K562 (cell line): ENCODE measurements around the gene TJP2. TPM values are rescaled to one million over a fixed set of nuclear protein-coding genes. Genes with fewer than 3 reads are reported as not detected.

Experiments used
- CAMTA2 ChIP-seq: fragments of 250-450 bp; sonication (Bioruptor Pico); conservative IDR thresholded peaks from 2 replicates; pipeline ENCODE4 v1.5.1; 2022
- E2F3 ChIP-seq: fragments of 250-450 bp; sonication (Bioruptor Pico); IDR thresholded peaks from 2 replicates; pipeline ENCODE4 v1.4.0; 2020; ENCODE audit warnings: mild to moderate bottlenecking
- HEY1 ChIP-seq: fragments of 250-450 bp; sonication (Bioruptor Pico); IDR thresholded peaks from 2 replicates; pipeline ENCODE4 v1.5.0; 2020; ENCODE audit warnings: mild to moderate bottlenecking, moderate library complexity, borderline replicate concordance
- KAT7 ChIP-seq: sonication (generic); formaldehyde crosslinking; IDR thresholded peaks from 2 replicates; pipeline ENCODE4 v1.8.0; 2022; ENCODE audit warnings: missing genetic modification reagents, mild to moderate bottlenecking, borderline replicate concordance
- KDM1A ChIP-seq, 2 experiments: fragments of 450-650 bp; IDR thresholded peaks; 2 replicates each; pipeline ENCODE4 v1.6.1; 2016; ENCODE audit warnings: mild to moderate bottlenecking in 2 of 2
- NFATC3 ChIP-seq: fragments of 450-650 bp; IDR thresholded peaks from 2 replicates; pipeline ENCODE4 v1.6.1; 2017; ENCODE audit warnings: mild to moderate bottlenecking
- NONO ChIP-seq, 2 experiments: fragments of 200-400 bp in 1 of 2; fragments of 450-650 bp in 1 of 2; formaldehyde crosslinking in 1 of 2; IDR thresholded peaks; 2 replicates each; pipeline ENCODE4 v1.6.1; 2017; ENCODE audit warnings: low read depth in 2 of 2, mild to moderate bottlenecking in 2 of 2, moderate library complexity in 2 of 2, low read length in 1 of 2
- NR3C1 ChIP-seq: sonication (generic); formaldehyde crosslinking; IDR thresholded peaks from 2 replicates; pipeline ENCODE4 v1.8.1; 2022; ENCODE audit warnings: missing genetic modification reagents
- RAD51 ChIP-seq: fragments of 450-650 bp; IDR thresholded peaks from 2 replicates; pipeline ENCODE4 v1.7.1; 2016; ENCODE audit warnings: low read depth, mild to moderate bottlenecking, borderline replicate concordance
- RHOXF2B ChIP-seq: fragments of 250-450 bp; sonication (Bioruptor Pico); conservative IDR thresholded peaks from 2 replicates; pipeline ENCODE4 v1.5.1; 2021
- TGIF2 ChIP-seq: sonication (generic); formaldehyde crosslinking; IDR thresholded peaks from 2 replicates; pipeline ENCODE4 v1.8.1; 2022; ENCODE audit warnings: mild to moderate bottlenecking, missing genetic modification reagents, moderate library complexity
- YBX1 ChIP-seq: fragments of 450-650 bp; IDR thresholded peaks from 2 replicates; pipeline ENCODE4 v1.7.1; 2016; ENCODE audit warnings: mild to moderate bottlenecking
- polyA plus RNA-seq, 8 experiments: library from polyadenylated mRNA; depleted of rRNA in 4 of 8; stranded (reverse) in 5 of 8; unstranded in 3 of 8; fragments of >200 nt; fragmentation: Nextera tagmentation in 2 of 8; fragmentation: Illumina TruSeq in 1 of 8; extraction: Ambion mirVana in 2 of 8; extraction: Trizol in 1 of 8; gene quantifications; 2 replicates each; pipeline versions ENCODE4 v1.2.1 to v1.2.3, GENCODE V29; 2011 to 2014; ENCODE audit warnings: inconsistent platforms in 1 of 8, missing spikeins in 1 of 8
- total RNA-seq, 7 experiments: library from RNA; depleted of rRNA in 6 of 7; stranded (reverse); fragments of >200 nt in 6 of 7; fragmentation: Illumina TruSeq in 2 of 7; extraction: Trizol in 2 of 7; gene quantifications; 2 replicates each; pipeline versions ENCODE4 v1.2.1 to v1.2.3, GENCODE V29; 2011 to 2021; ENCODE audit warnings: low replicate concordance in 1 of 7
- TF ChIP-seq, protein P1 (sequence below): fragments of 450-650 bp; IDR thresholded peaks from 2 replicates; pipeline ENCODE4 v1.6.1; 2016; ENCODE audit warnings: mild to moderate bottlenecking
- TF ChIP-seq, protein P2 (sequence below), 2 experiments: fragments of 450-650 bp; IDR thresholded peaks; 2 replicates each; pipeline ENCODE4 v1.6.1; 2016
- TF ChIP-seq, protein P3 (sequence below): fragments of 250-450 bp; sonication (Bioruptor Pico); IDR thresholded peaks from 2 replicates; pipeline ENCODE4 v1.8.0; 2021; ENCODE audit warnings: moderate library complexity, mild to moderate bottlenecking, inconsistent platforms

Gene TJP2
- total and polyA plus RNA-seq, 9 of the 15 experiments (the other 6 are each of a cell fraction or from before 2014, with no cell fraction given): 4.0 to 24.1 (median 16.8) TPM

- TF ChIP-seq CAMTA2 (CRISPR knock-in tag) (no peak), TGIF2 (CRISPR knock-in tag) (no peak), NONO (IDR thresholded peaks at IDR 0.05; ENCODE audit: low read depth in 2 of 2, low read length in 1 of 2) (no peak), HEY1 (0 out of 2 replicates have a peak, but pooled peaks have one; percentile 21), NFATC3 (peak; percentile 95), NR3C1 (CRISPR knock-in tag) (no peak), YBX1 (no peak), RAD51 (peak; percentile 76), KDM1A (IDR thresholded peaks at IDR 0.05) (peak; percentile 91 to 92), E2F3 (no peak), RHOXF2B (CRISPR knock-in tag) (no peak), KAT7 (CRISPR knock-in tag) (no peak)
- TF ChIP-seq, protein P1, sequence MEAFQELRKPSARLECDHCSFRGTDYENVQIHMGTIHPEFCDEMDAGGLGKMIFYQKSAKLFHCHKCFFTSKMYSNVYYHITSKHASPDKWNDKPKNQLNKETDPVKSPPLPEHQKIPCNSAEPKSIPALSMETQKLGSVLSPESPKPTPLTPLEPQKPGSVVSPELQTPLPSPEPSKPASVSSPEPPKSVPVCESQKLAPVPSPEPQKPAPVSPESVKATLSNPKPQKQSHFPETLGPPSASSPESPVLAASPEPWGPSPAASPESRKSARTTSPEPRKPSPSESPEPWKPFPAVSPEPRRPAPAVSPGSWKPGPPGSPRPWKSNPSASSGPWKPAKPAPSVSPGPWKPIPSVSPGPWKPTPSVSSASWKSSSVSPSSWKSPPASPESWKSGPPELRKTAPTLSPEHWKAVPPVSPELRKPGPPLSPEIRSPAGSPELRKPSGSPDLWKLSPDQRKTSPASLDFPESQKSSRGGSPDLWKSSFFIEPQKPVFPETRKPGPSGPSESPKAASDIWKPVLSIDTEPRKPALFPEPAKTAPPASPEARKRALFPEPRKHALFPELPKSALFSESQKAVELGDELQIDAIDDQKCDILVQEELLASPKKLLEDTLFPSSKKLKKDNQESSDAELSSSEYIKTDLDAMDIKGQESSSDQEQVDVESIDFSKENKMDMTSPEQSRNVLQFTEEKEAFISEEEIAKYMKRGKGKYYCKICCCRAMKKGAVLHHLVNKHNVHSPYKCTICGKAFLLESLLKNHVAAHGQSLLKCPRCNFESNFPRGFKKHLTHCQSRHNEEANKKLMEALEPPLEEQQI: peak; percentile 81; the same call in 1 of the 2 replicates
- TF ChIP-seq, protein P2, sequence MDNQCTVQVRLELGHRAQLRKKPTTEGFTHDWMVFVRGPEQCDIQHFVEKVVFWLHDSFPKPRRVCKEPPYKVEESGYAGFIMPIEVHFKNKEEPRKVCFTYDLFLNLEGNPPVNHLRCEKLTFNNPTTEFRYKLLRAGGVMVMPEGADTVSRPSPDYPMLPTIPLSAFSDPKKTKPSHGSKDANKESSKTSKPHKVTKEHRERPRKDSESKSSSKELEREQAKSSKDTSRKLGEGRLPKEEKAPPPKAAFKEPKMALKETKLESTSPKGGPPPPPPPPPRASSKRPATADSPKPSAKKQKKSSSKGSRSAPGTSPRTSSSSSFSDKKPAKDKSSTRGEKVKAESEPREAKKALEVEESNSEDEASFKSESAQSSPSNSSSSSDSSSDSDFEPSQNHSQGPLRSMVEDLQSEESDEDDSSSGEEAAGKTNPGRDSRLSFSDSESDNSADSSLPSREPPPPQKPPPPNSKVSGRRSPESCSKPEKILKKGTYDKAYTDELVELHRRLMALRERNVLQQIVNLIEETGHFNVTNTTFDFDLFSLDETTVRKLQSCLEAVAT (IDR thresholded peaks at IDR 0.05): 0 out of 4 replicates have a peak, but pooled peaks of 1 of the 2 experiments have one; percentile 23
- TF ChIP-seq, protein P3, sequence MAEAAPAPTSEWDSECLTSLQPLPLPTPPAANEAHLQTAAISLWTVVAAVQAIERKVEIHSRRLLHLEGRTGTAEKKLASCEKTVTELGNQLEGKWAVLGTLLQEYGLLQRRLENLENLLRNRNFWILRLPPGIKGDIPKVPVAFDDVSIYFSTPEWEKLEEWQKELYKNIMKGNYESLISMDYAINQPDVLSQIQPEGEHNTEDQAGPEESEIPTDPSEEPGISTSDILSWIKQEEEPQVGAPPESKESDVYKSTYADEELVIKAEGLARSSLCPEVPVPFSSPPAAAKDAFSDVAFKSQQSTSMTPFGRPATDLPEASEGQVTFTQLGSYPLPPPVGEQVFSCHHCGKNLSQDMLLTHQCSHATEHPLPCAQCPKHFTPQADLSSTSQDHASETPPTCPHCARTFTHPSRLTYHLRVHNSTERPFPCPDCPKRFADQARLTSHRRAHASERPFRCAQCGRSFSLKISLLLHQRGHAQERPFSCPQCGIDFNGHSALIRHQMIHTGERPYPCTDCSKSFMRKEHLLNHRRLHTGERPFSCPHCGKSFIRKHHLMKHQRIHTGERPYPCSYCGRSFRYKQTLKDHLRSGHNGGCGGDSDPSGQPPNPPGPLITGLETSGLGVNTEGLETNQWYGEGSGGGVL: no peak
These were observed 41.9 kb downstream of the TJP2 start (continued) for GRCh38 chr9:69215774-69216485.
